Sigmoid colon (tissue), 7 donors: Measurements from ENCODE around the gene TMEM63A. TPM values are rescaled to one million over a fixed set of nuclear protein-coding genes. Genes with fewer than 3 reads are reported as not detected.

Source experiments
- DNase-seq: peaks from one replicate; pipeline ENCODE4 v3.0.0-alpha.2; 2019
- H3K27ac ChIP-seq, 4 donors: fragments of 200-600 bp; sonication (generic); one replicate each; pipeline ENCODE4 v1.5.1; 2016 to 2019; ENCODE audit warnings: mild to moderate bottlenecking in 1 of 4
- H3K27me3 ChIP-seq, 3 donors: fragments of 200-600 bp; sonication (generic); one replicate each; pipeline ENCODE4 v1.5.1; 2019; ENCODE audit warnings: mild to moderate bottlenecking in 1 of 3
- H3K36me3 ChIP-seq, 4 donors: fragments of 200-600 bp; sonication (generic); one replicate each; pipeline ENCODE4 v1.5.1; 2016 to 2019
- H3K4me1 ChIP-seq, 4 donors: fragments of 200-600 bp; sonication (generic); one replicate each; pipeline ENCODE4 v1.5.1; 2017 to 2019
- H3K4me3 ChIP-seq, 4 donors: fragments of 200-600 bp; sonication (generic); one replicate each; pipeline ENCODE4 v1.5.1; 2017 to 2019; ENCODE audit warnings: mild to moderate bottlenecking in 2 of 4, moderate library complexity in 1 of 4
- H3K9me3 ChIP-seq, 4 donors: fragments of 200-600 bp in 3 of 4; sonication (generic) in 3 of 4; one replicate each; pipeline versions ENCODE4 v1.5.1 to v1.6.1; 2013 to 2019
- CTCF ChIP-seq, 4 experiments: fragments of 450-650 bp in 3 of 4; fragments of 200-600 bp in 1 of 4; IDR thresholded peaks; one replicate each; pipeline ENCODE4 v1.5.1; 2016 to 2019; ENCODE audit warnings: antibody characterized with exemption in 4 of 4, mild to moderate bottlenecking in 3 of 4, moderate library complexity in 2 of 4
- EP300 ChIP-seq, 4 donors: sonication (generic); formaldehyde crosslinking; IDR thresholded peaks; one replicate each; pipeline ENCODE4 v1.6.1; 2017; ENCODE audit warnings: antibody characterized with exemption in 4 of 4
- POLR2A ChIP-seq, 2 donors: fragments of 450-650 bp; IDR thresholded peaks; one replicate each; pipeline ENCODE4 v1.6.1; 2016; ENCODE audit warnings: antibody characterized with exemption in 2 of 2, mild to moderate bottlenecking in 2 of 2, moderate library complexity in 2 of 2
- POLR2AphosphoS5 ChIP-seq, 4 donors: sonication (generic); formaldehyde crosslinking; IDR thresholded peaks; one replicate each; pipeline ENCODE4 v1.6.1; 2017; ENCODE audit warnings: antibody characterized with exemption in 4 of 4
- WGBS, 2 donors: extraction: QIAGEN DNeasy Blood & Tissue Kit; methylation state at CpG; one replicate each; pipeline ENCODE4 v1.1.7; 2013; 5-methylcytosine and 5-hydroxymethylcytosine counted together
- intact Hi-C: fragments of 100-400 bp; cut with DNase I; formaldehyde crosslinking; loops from one replicate; pipeline ENCODE4 v1.15.1; 2023
- polyA plus RNA-seq, 3 donors: library from polyadenylated mRNA; stranded (reverse); fragments of 200-250 nt; gene quantifications; one replicate each; pipeline ENCODE4 v1.2.3, GENCODE V29; 2013
- total RNA-seq, 4 donors: library from RNA; depleted of rRNA; stranded (reverse); fragments of >200 nt; gene quantifications; one replicate each; pipeline ENCODE4 v1.1.0, GENCODE V29; 2016
- donor health status: healthy with polysubstance abuse.
- donor health status: Bipolar disorder and iron deficiency.
- donor health status: healthy.

The TMEM63A gene
- total and polyA plus RNA-seq, 7 donors = 3.0 to 103 (median 35.9) TPM

DNA sequence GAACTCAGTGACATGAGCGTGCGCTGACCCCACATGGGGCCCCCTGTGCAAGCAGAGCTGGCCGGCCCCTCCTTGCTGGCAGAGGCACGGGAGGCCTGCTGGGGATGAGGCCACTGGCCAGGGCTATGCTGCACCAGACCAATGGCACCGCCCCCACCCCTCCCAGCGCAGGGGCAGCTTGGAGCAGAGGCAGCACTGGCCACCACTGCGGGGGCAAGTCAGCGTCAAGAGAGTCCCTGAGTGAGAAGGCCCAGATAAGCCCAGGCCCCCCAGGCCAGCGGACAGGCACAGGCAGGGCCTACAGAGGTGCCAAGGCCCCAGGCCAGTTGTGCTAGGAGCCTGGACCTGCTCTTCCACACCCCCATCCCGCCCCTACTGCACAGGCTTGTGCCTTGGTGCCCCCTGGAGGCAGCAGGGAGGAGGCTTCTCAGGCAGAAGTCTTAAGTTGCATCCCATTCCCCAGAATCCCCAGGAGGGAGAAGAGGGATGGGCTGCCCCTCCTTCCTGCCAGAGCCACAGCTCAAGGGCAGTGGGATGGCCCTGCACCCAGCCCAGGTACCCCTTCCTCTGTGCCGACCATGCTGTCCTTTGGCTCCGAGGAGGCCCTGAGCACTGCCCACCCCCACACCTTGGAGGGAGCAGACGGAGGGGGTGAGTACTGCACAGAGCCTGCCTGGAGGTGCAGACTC is 36.5 kb downstream of the TMEM63A start:
- Histone ChIP-seq H3K27ac (peak overlapping the region; percentile 14 to 68 (median 65)), H3K9me3 (no peaks in the 10 kb centered on the region), H3K4me1 (peaks cover 0 to 15% (median 13%) of the 10 kb centered on the region in 4 donors), H3K36me3 (peaks cover 0 to 74% (median 27%) of the 10 kb centered on the region in 4 donors), H3K4me3 (no peak overlapping the region), H3K27me3 (no peaks in the 10 kb centered on the region)
- TF ChIP-seq EP300 (IDR thresholded peaks at IDR 0.05) (no peak), POLR2AphosphoS5 (IDR thresholded peaks at IDR 0.05) (peak in 1 of 4 donors; percentile 34), CTCF (IDR thresholded peaks at IDR 0.05) (peak; percentile 77 to 81 (median 80))
- intact Hi-C loops = loop anchor here (1.0 to 2.0 kb wide), 2 partner anchors 67 to 370 kb away; no protein-coding TSS in a partner anchor
- 71 to 79% methylated on average over 13 of the region's 13 CpGs for WGBS, 2 donors
- peak; percentile 93 for DNase-seq

DNA sequence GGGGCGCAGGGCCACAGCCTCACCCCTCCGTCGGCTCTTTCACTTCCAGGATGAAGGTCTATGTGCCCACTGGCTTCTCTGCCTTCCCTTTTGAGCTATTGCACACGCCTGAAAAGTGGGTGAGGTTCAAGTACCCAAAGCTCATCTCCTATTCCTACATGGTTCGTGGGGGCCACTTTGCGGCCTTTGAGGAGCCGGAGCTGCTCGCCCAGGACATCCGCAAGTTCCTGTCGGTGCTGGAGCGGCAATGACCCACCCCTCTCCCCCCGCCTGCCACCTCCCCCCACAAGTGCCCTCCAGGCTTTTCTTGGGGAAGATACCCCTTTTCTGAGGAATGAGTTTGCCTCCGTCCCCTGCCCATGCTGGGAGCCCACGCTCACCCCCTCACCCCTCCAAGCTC is 37.1 kb downstream of the TMEM63A start:
- TF ChIP-seq EP300 (IDR thresholded peaks at IDR 0.05) = no peak
- TF ChIP-seq POLR2A (IDR thresholded peaks at IDR 0.05) = no peak
- TF ChIP-seq CTCF (IDR thresholded peaks at IDR 0.05) = no peak
- TF ChIP-seq POLR2AphosphoS5 (IDR thresholded peaks at IDR 0.05) = no peak
- Histone ChIP-seq H3K36me3 (peaks cover 0 to 80% (median 31%) of the 10 kb centered on the region in 4 donors), H3K4me1 (peaks cover 0 to 15% (median 13%) of the 10 kb centered on the region in 4 donors), H3K27me3 (no peaks in the 10 kb centered on the region), H3K4me3 (no peak overlapping the region), H3K27ac (peak overlapping the region in 3 of 4 donors; percentile 62 to 68 (median 68)), H3K9me3 (no peaks in the 10 kb centered on the region)
- DNase-seq = no peak
- WGBS, 2 donors = 85 to 90% methylated on average over 14 of the region's 14 CpGs
- intact Hi-C loops = loop anchor here (2.0 kb wide), 1 partner anchor 66 kb away; no protein-coding TSS in a partner anchor

DNA sequence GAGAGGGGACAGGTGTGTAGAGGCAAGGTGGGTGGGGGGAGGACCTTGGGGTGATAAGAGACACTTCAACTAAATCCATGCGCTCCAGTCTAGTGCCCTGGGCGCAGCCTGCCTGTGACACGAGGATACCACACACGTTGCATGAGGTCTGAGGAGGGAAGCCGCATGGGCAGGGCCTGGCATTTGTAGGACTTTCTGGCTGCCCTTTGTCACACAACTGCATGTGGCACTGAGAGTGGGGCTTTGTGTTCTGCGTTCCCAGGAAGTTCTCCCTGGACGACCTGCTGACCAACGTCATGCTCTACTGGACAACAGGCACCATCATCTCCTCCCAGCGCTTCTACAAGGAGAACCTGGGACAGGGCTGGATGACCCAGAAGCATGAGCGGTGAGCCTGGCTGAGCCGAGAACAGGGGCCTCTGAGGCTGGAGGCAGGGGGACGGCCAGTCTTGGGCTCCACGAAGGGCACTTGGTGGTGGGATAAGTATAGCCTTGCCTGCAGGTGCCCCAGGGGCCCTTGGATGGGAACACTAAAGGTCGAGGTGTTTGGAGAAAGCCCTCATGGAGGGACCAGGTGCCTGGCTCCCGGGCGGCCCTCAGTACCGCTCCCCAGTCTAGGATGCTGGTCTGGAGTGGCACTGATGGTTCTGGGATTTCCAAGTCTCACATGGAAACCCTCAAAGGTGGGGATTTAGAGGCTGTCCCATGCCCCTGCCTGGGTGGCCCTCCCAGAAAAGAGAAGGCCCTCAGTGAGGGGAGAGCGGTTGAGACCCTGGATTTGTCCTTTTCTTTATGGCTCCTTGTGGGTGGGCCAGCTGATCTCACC is 37.7 kb downstream of the TMEM63A start:
- peaks cover 6 to 83% (median 36%) of the 10 kb centered on the region in 4 donors for H3K36me3 ChIP-seq
- intact Hi-C loops = loop anchor here (2.0 kb wide), 1 partner anchor 66 kb away; no protein-coding TSS in a partner anchor
- no peaks in the 10 kb centered on the region for H3K27me3 ChIP-seq
- H3K9me3 ChIP-seq = no peaks in the 10 kb centered on the region
- 71 to 87% methylated on average over 18 of the region's 18 CpGs for WGBS, 2 donors
- TF ChIP-seq POLR2AphosphoS5 (IDR thresholded peaks at IDR 0.05) (no peak), EP300 (IDR thresholded peaks at IDR 0.05) (no peak), POLR2A (IDR thresholded peaks at IDR 0.05) (no peak), CTCF (IDR thresholded peaks at IDR 0.05) (no peak)
- H3K27ac ChIP-seq = peak overlapping the region in 3 of 4 donors; percentile 62 to 68 (median 68)
- no peak for DNase-seq
- H3K4me1 ChIP-seq = peaks cover 0 to 13% (median 11%) of the 10 kb centered on the region in 4 donors
- H3K4me3 ChIP-seq = no peak overlapping the region

DNA sequence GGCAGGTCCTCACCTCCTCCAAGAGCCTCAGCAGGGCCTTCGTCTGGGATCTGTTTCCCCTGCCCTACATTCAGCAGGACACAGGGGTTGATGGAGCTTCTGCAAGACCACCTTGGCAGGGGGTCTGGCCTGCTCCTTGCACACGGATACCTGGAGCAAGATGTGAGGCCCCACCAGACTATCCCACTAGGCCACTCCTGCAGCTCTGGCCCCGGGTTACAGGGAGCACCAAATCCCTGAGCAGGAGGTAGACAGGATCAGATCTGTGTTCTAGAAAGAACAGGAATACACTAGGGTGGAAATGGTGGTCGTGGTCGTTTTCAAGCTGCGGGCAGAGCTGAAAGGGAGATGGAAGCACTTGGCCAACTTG is 38.8 kb downstream of the TMEM63A start:
- intact Hi-C loops = no loop called here

More for the DNA sequence above, 38.8 kb downstream of the TMEM63A start:
- H3K36me3 ChIP-seq = peaks cover 17 to 83% (median 42%) of the 10 kb centered on the region in 4 donors
- peaks cover 0 to 13% (median 11%) of the 10 kb centered on the region in 4 donors for H3K4me1 ChIP-seq
- TF ChIP-seq CTCF (IDR thresholded peaks at IDR 0.05) (no peak), EP300 (IDR thresholded peaks at IDR 0.05) (no peak), POLR2AphosphoS5 (IDR thresholded peaks at IDR 0.05) (no peak), POLR2A (IDR thresholded peaks at IDR 0.05) (no peak)
- no peaks in the 10 kb centered on the region for H3K9me3 ChIP-seq
- no peak overlapping the region for H3K27ac ChIP-seq
- 64 to 80% methylated on average over 6 of the region's 6 CpGs for WGBS, 2 donors
- DNase-seq = no peak
- H3K27me3 ChIP-seq = no peaks in the 10 kb centered on the region
- H3K4me3 ChIP-seq = no peak overlapping the region
